GM12878 (cell line): ENCODE measurements around the gene NRN1L. TPM values are rescaled to one million over a fixed set of nuclear protein-coding genes. Genes with fewer than 3 reads are reported as not detected.

Source experiments
- ATAC-seq: fragments of 200-7000 bp; cut with Tn5 transposase; 3 replicates; pipeline ENCODE4 v1.9.1; 2020; ENCODE audit warnings: mild to moderate bottlenecking, moderate library complexity
- BruUV-seq: library from RNA; stranded (reverse); fragments of 400-500 nt; replicated peaks from 2 replicates; lab custom pipeline; 2021; lab: Mats Ljungman, UMichigan
- CTCF ChIA-PET: fragments of 300-600 bp; sonication (Branson Sonifier 250); formaldehyde crosslinking; extraction: SDS; loops from one replicate; lab custom pipeline; 2021; ENCODE audit warnings: inconsistent platforms; lab: Yijun Ruan, JAX
- POLR2A ChIA-PET: fragments of 350-600 bp; formaldehyde crosslinking; extraction: SDS; loops from one replicate; lab custom pipeline; 2021; ENCODE audit warnings: inconsistent platforms; lab: Charles Lee
- RAD21 ChIA-PET: fragments of 300-600 bp; sonication (Branson Sonifier 250); formaldehyde crosslinking; loops from one replicate; lab custom pipeline; 2023; ENCODE audit warnings: antibody characterized with exemption; ENCODE audit not compliant: unreplicated experiment; lab: Charles Lee
- SMC1A ChIA-PET: fragments of 300-600 bp; sonication (Branson Sonifier 250); formaldehyde crosslinking; loops from one replicate; lab custom pipeline; 2023; ENCODE audit not compliant: unreplicated experiment, uncharacterized antibody; lab: Charles Lee
- DNase-seq: peaks from one replicate; pipeline ENCODE4 v3.0.0-alpha.2; 2011; ENCODE audit warnings: low read depth, low spot score
- FAIRE-seq: peaks from 3 replicates; lab custom pipeline; 2011; peaks lifted over from hg19 to GRCh38; lab: Jason Lieb, UNC
- H2AFZ ChIP-seq: 2 replicates; pipeline ENCODE4 v1.6.0; 2011; ENCODE audit warnings: low read depth, low read length, control low read depth; ENCODE audit not compliant: control insufficient read depth
- H3K27ac ChIP-seq: 2 replicates; pipeline ENCODE4 v1.5.1; 2011; ENCODE audit warnings: control low read depth; ENCODE audit not compliant: control insufficient read depth, insufficient read depth
- H3K27me3 ChIP-seq, 2 experiments: replicated peaks in 1 of 2; 2 replicates each; pipeline versions ENCODE4 v1.6.0 to v1.6.1; 2011; ENCODE audit warnings: low read length in 1 of 2; ENCODE audit not compliant: control insufficient read depth in 2 of 2, insufficient read depth in 2 of 2
- H3K36me3 ChIP-seq, 2 experiments: 2 replicates each; pipeline ENCODE4 v1.5.1; 2011; ENCODE audit warnings: low read length in 1 of 2; ENCODE audit not compliant: control insufficient read depth in 2 of 2, insufficient read depth in 2 of 2
- H3K4me1 ChIP-seq: 2 replicates; pipeline ENCODE4 v1.6.1; 2011; ENCODE audit warnings: mild to moderate bottlenecking, low read length, moderate library complexity, mixed read lengths; ENCODE audit not compliant: control insufficient read depth, insufficient read depth
- H3K4me2 ChIP-seq: 2 replicates; pipeline ENCODE4 v1.6.0; 2011; ENCODE audit warnings: control low read depth; ENCODE audit not compliant: control insufficient read depth, insufficient read depth
- H3K4me3 ChIP-seq: fragments of 200-600 bp; sonication (generic); 2 replicates; pipeline ENCODE4 v1.5.1; 2016
- H3K79me2 ChIP-seq: 2 replicates; pipeline ENCODE4 v1.6.0; 2011; ENCODE audit warnings: low read length; ENCODE audit not compliant: control insufficient read depth, insufficient read depth
- H3K9ac ChIP-seq: 2 replicates; pipeline ENCODE4 v1.8.0; 2011; ENCODE audit warnings: low read length, control low read depth, mixed read lengths; ENCODE audit not compliant: control insufficient read depth, insufficient read depth
- H3K9me3 ChIP-seq: replicated peaks from 3 replicates; pipeline ENCODE4 v1.5.1; 2011; ENCODE audit warnings: mild to moderate bottlenecking, low read length; ENCODE audit not compliant: control insufficient read depth, insufficient read depth
- H4K20me1 ChIP-seq: 2 replicates; pipeline ENCODE4 v1.6.0; 2011; ENCODE audit not compliant: control insufficient read depth, insufficient read depth
- BACH1 ChIP-seq: fragments of 450-650 bp; IDR thresholded peaks from 2 replicates; pipeline ENCODE4 v1.6.1; 2017; ENCODE audit warnings: mild to moderate bottlenecking, borderline replicate concordance
- CBX5 ChIP-seq: sonication (generic); IDR thresholded peaks from 2 replicates; pipeline ENCODE4 v1.6.1; 2016; ENCODE audit warnings: low read depth, moderate library complexity, mild to moderate bottlenecking, inconsistent platforms
- CUX1 ChIP-seq: IDR thresholded peaks from 2 replicates; pipeline ENCODE4 v1.6.1; 2012; ENCODE audit warnings: improper control_type of control experiment, low read depth, low read length; ENCODE audit not compliant: insufficient replicate concordance
- REST ChIP-seq: IDR thresholded peaks from 2 replicates; pipeline ENCODE4 v1.6.1; 2012; ENCODE audit warnings: mild to moderate bottlenecking, low read depth, low read length
- WGBS: methylation state at CpG from one replicate; pipeline ENCODE4 v1.1.6; 2016; ENCODE audit warnings: low lambda C conversion rate; ENCODE audit not compliant: insufficient replicate concordance, insufficient coverage; ENCODE audit errors: missing lambda C conversion rate; 5-methylcytosine and 5-hydroxymethylcytosine counted together
- in situ Hi-C: fragments of 300-500 bp; cut with MboI; formaldehyde crosslinking; loops from 9 replicates; pipeline ENCODE4 v1.14.3; 2018; ENCODE audit warnings: mixed read lengths
- intact Hi-C: fragments of 100-400 bp; cut with micrococcal nuclease; formaldehyde crosslinking; loops from one replicate; pipeline ENCODE4 v1.14.2; 2022; ENCODE audit not compliant: unreplicated experiment
- polyA plus RNA-seq, 11 experiments: library from polyadenylated mRNA; depleted of rRNA in 4 of 11; unstranded in 6 of 11; stranded (reverse) in 5 of 11; fragments of >200 nt; fragmentation: Nextera tagmentation in 4 of 11; fragmentation: Illumina TruSeq in 1 of 11; extraction: Ambion mirVana in 4 of 11; extraction: Trizol in 1 of 11; gene quantifications; 1 replicate in 1 of 11; 2 replicates in 10 of 11; pipeline versions ENCODE4 v1.2.1 to v1.2.3, GENCODE V29; 2011 to 2016; ENCODE audit warnings: inconsistent platforms in 2 of 11, missing spikeins in 2 of 11, low read depth in 1 of 11
- total RNA-seq, 4 experiments: library from RNA; depleted of rRNA in 3 of 4; stranded (reverse); fragments of >200 nt in 3 of 4; fragmentation: Illumina TruSeq in 1 of 4; extraction: Trizol in 1 of 4; gene quantifications; 2 replicates each; pipeline versions ENCODE4 v1.2.1 to v1.2.3, GENCODE V29; 2013 to 2021

The NRN1L gene
- total and polyA plus RNA-seq, 10 of the 15 experiments (the other 5 are each of a cell fraction or from before 2014, with no cell fraction given), result 0.11 to 0.99 (median 0.28) TPM; not detected in 3

GRCh38 chr16:67901734-67902133, 17.0 kb downstream of the NRN1L start:
- ChIA-PET POLR2A (interaction anchor here (0.6 kb wide), 1 partner anchor 97 kb away, joined by 3 read pairs; no protein-coding TSS in a partner anchor), SMC1A (no interaction called here), CTCF (no interaction called here), RAD21 (no interaction called here)
- H4K20me1 ChIP-seq, result no peaks in the 10 kb centered on the region; the same call in 1 of the 2 replicates
- in situ Hi-C loops (no loop called here), intact Hi-C loops (no loop called here)
- H3K79me2 ChIP-seq, result peaks cover 5% of the 10 kb centered on the region
- no peak overlapping the region for H3K4me2 ChIP-seq
- H3K36me3 ChIP-seq, result no peaks in the 10 kb centered on the region; a peak in 3 of 4 replicates
- TF ChIP-seq REST (no peak), CBX5 (no peak), BACH1 (no peak), CUX1 (no peak)
- DNase-seq (no peak), ATAC-seq (no peak), FAIRE-seq (no peak)
- no peaks in the 10 kb centered on the region for H3K4me1 ChIP-seq
- no peaks in the 10 kb centered on the region for H3K27me3 ChIP-seq
- BruUV-seq, result no TSS peak
- 96% methylated on average over 5 of the region's 5 CpGs for WGBS
- no peak overlapping the region for H3K4me3 ChIP-seq
- no peak overlapping the region for H2AFZ ChIP-seq
- no peak overlapping the region for H3K27ac ChIP-seq
- H3K9me3 ChIP-seq, result no peaks in the 10 kb centered on the region
- H3K9ac ChIP-seq, result no peak overlapping the region
